NCI-H2171 treated with DMSO at 0.1 percent for 48 hours (cell line): ENCODE results near the gene OR2F2.

Source experiments
- DNase-seq: peaks from one replicate; lab custom pipeline; 2025; lab: John Stamatoyannopoulos, UW

Gene OR2F2

GRCh38 chr7:143914938-143915652 is 19.9 kb upstream of the OR2F2 start:
- no peak for DNase-seq

GRCh38 chr7:143924851-143925250 is 10.2 kb upstream of the OR2F2 start:
- no peak for DNase-seq

- no peak for DNase-seq
Observed at GRCh38 chr7:143929224-143929920, 5.7 kb upstream of the OR2F2 start.

- no peak for DNase-seq
Observed at GRCh38 chr7:143931739-143932138, 3.3 kb upstream of the OR2F2 start.

- no peak for DNase-seq
Observed at GRCh38 chr7:143936087-143937009, 1.3 kb downstream of the OR2F2 start.

- DNase-seq = no peak
Observed at GRCh38 chr7:143938379-143939243, 3.6 kb downstream of the OR2F2 start.

GRCh38 chr7:143945423-143945822 is 10.4 kb downstream of the OR2F2 start:
- no peak for DNase-seq

- no peak for DNase-seq
Observed at GRCh38 chr7:143947111-143947510, 12.1 kb downstream of the OR2F2 start.

GRCh38 chr7:143948733-143949132 is 13.7 kb downstream of the OR2F2 start:
- DNase-seq = no peak

GRCh38 chr7:143953421-143953820 is 18.4 kb downstream of the OR2F2 start:
- DNase-seq = no peak

GRCh38 chr7:143954135-143954534 is 19.1 kb downstream of the OR2F2 start:
- no peak for DNase-seq

GRCh38 chr7:143954544-143954943 is 19.5 kb downstream of the OR2F2 start, which contains the start of gene OR2F1:
Gene OR2F1, plus strand, starts transcription at chr7:143954844. Its CDS starts 5,127 bp downstream, at chr7:143959971.
- no peak for DNase-seq

- DNase-seq = no peak
Observed at GRCh38 chr7:143958781-143959180, 23.7 kb downstream of the OR2F2 start.

- no peak for DNase-seq
Observed at GRCh38 chr7:143960813-143961610, 26.0 kb downstream of the OR2F2 start.

- DNase-seq = no peak
Observed at GRCh38 chr7:143965280-143965679, 30.2 kb downstream of the OR2F2 start.

- DNase-seq = no peak
Observed at GRCh38 chr7:143967398-143967797, 32.4 kb downstream of the OR2F2 start.

GRCh38 chr7:143973870-143974416 is 38.9 kb downstream of the OR2F2 start:
- DNase-seq = no peak

GRCh38 chr7:143974459-143974858 is 39.4 kb downstream of the OR2F2 start:
- no peak for DNase-seq

GRCh38 chr7:143975617-143976016 is 40.6 kb downstream of the OR2F2 start:
- DNase-seq = no peak

GRCh38 chr7:143978585-143978984 is 43.6 kb downstream of the OR2F2 start:
- no peak for DNase-seq
